Activated T-helper 17 cell treated with anti-CD3 and anti-CD28 coated beads, Interleukin-2, amount 50 U/mL, for 72 hours (primary cell): ENCODE results near the gene ELF3. TPM values are rescaled to one million over a fixed set of nuclear protein-coding genes. Genes with fewer than 3 reads are reported as not detected.
"Not testable (repeated sequence)": the region's sequence is repeated elsewhere in the genome, so short reads cannot be mapped to it uniquely, and the experiment has no call there.

Experiments used
- ATAC-seq: fragments of 150-1000 bp; cut with Tn5 transposase; replicated peaks from 2 replicates; pipeline ENCODE4 v1.10.0; 2021; ENCODE audit warnings: mild to moderate bottlenecking, moderate library complexity
- H3K27ac Mint-ChIP-seq: one replicate; pipeline ENCODE4 v1.8.0; 2022; ENCODE audit warnings: mixed read lengths
- H3K27me3 Mint-ChIP-seq: one replicate; pipeline ENCODE4 v1.8.0; 2022; ENCODE audit warnings: mixed read lengths
- H3K36me3 Mint-ChIP-seq: one replicate; pipeline ENCODE4 v1.8.0; 2022; ENCODE audit warnings: low read depth, mild to moderate bottlenecking, mixed read lengths
- H3K4me1 Mint-ChIP-seq: one replicate; pipeline ENCODE4 v1.8.0; 2022; ENCODE audit warnings: mixed read lengths
- H3K4me3 Mint-ChIP-seq: one replicate; pipeline ENCODE4 v1.8.0; 2022; ENCODE audit warnings: mild to moderate bottlenecking, mixed read lengths
- H3K9me3 Mint-ChIP-seq: one replicate; pipeline ENCODE4 v1.8.0; 2022; ENCODE audit warnings: mixed read lengths
- total RNA-seq, 2 donors: library from RNA; stranded (reverse); gene quantifications; one replicate each; pipeline ENCODE4 v1.2.3, GENCODE V29; 2022

Gene ELF3
- total RNA-seq: under 1 TPM; 0.32 to 0.64 TPM

- Mint-ChIP-seq H3K36me3 (peaks cover 8% of the 10 kb centered on the region), H3K27ac (no peak within 1 kb of the TSS), H3K4me3 (no peak within 1 kb of the TSS)
Observed at GRCh38 chr1:202010180-202011015, at the start of gene ELF3. Gene ELF3, plus strand, starts transcription at chr1:202010587. Its CDS starts 550 bp downstream, at chr1:202011137.

GRCh38 chr1:201962382-201962781 lies 48.0 kb upstream of the ELF3 start:
- peaks cover 93% of the 10 kb centered on the region for H3K36me3 Mint-ChIP-seq
- H3K4me3 Mint-ChIP-seq, H3K4me1 Mint-ChIP-seq, H3K27me3 Mint-ChIP-seq, ATAC-seq, H3K9me3 Mint-ChIP-seq, H3K27ac Mint-ChIP-seq: not testable (repeated sequence)

More at GRCh38 chr1:202010180-202011015, at the start of gene ELF3:
- Mint-ChIP-seq H3K9me3 (no peaks in the 10 kb centered on the region), H3K4me1 (no peaks in the 10 kb centered on the region), H3K27me3 (no peaks in the 10 kb centered on the region)
- peak; percentile 71 for ATAC-seq

GRCh38 chr1:201964261-201964660 lies 46.1 kb upstream of the ELF3 start:
- Mint-ChIP-seq H3K9me3 (no peaks in the 10 kb centered on the region), H3K36me3 (peaks cover 93% of the 10 kb centered on the region), H3K4me1 (no peaks in the 10 kb centered on the region), H3K27ac (no peak overlapping the region), H3K4me3 (no peak overlapping the region), H3K27me3 (no peaks in the 10 kb centered on the region)
- no peak for ATAC-seq

GRCh38 chr1:201966171-201966570 lies 44.2 kb upstream of the ELF3 start:
- ATAC-seq: no peak
- no peaks in the 10 kb centered on the region for H3K27me3 Mint-ChIP-seq
- H3K4me1 Mint-ChIP-seq: no peaks in the 10 kb centered on the region
- no peak overlapping the region for H3K27ac Mint-ChIP-seq
- H3K9me3 Mint-ChIP-seq: no peaks in the 10 kb centered on the region
- H3K4me3 Mint-ChIP-seq: no peak overlapping the region
- H3K36me3 Mint-ChIP-seq: peaks cover 97% of the 10 kb centered on the region

- no peak overlapping the region for H3K4me3 Mint-ChIP-seq
Observed at GRCh38 chr1:201968202-201968925, 42.0 kb upstream of the ELF3 start.

GRCh38 chr1:201970334-201971159 lies 39.8 kb upstream of the ELF3 start:
- Mint-ChIP-seq H3K4me3 (no peak overlapping the region), H3K27ac (no peak overlapping the region), H3K27me3 (no peaks in the 10 kb centered on the region), H3K4me1 (no peaks in the 10 kb centered on the region), H3K9me3 (no peaks in the 10 kb centered on the region), H3K36me3 (peaks cover 58% of the 10 kb centered on the region)
- ATAC-seq: no peak

More at GRCh38 chr1:201968202-201968925, 42.0 kb upstream of the ELF3 start:
- H3K9me3 Mint-ChIP-seq: no peaks in the 10 kb centered on the region
- no peaks in the 10 kb centered on the region for H3K27me3 Mint-ChIP-seq
- no peak for ATAC-seq
- no peak overlapping the region for H3K27ac Mint-ChIP-seq
- H3K4me1 Mint-ChIP-seq: no peaks in the 10 kb centered on the region
- peaks cover 76% of the 10 kb centered on the region for H3K36me3 Mint-ChIP-seq

- Mint-ChIP-seq H3K27me3 (no peaks in the 10 kb centered on the region), H3K4me3 (peak overlapping the region; percentile 95), H3K4me1 (peaks cover 19% of the 10 kb centered on the region), H3K9me3 (no peaks in the 10 kb centered on the region), H3K36me3 (peaks cover 4% of the 10 kb centered on the region), H3K27ac (peak overlapping the region; percentile 87)
- peak; percentile 36 for ATAC-seq
Observed at GRCh38 chr1:201982082-201982622, 28.2 kb upstream of the ELF3 start.

- H3K27ac Mint-ChIP-seq: peak within 1 kb of the TSS; percentile 93
- H3K4me3 Mint-ChIP-seq: peak within 1 kb of the TSS; percentile 96
- H3K36me3 Mint-ChIP-seq: peaks cover 6% of the 10 kb centered on the region
- no peaks in the 10 kb centered on the region for H3K9me3 Mint-ChIP-seq
- peak; percentile 83 for ATAC-seq
- peaks cover 19% of the 10 kb centered on the region for H3K4me1 Mint-ChIP-seq
- H3K27me3 Mint-ChIP-seq: no peaks in the 10 kb centered on the region
Observed at GRCh38 chr1:201982623-201983379, 27.6 kb upstream of the ELF3 start, which contains the start of gene RNPEP. Gene RNPEP, plus strand, starts transcription at chr1:201982648. Its CDS starts 19 bp downstream, at chr1:201982667.

- Mint-ChIP-seq H3K27ac (peak overlapping the region; percentile 93), H3K4me1 (peaks cover 19% of the 10 kb centered on the region), H3K9me3 (no peaks in the 10 kb centered on the region), H3K27me3 (no peaks in the 10 kb centered on the region), H3K36me3 (peaks cover 12% of the 10 kb centered on the region), H3K4me3 (peak overlapping the region; percentile 96)
- ATAC-seq: no peak
Observed at GRCh38 chr1:201983380-201983805, 27.0 kb upstream of the ELF3 start.

GRCh38 chr1:201984446-201984845 lies 25.9 kb upstream of the ELF3 start:
- no peaks in the 10 kb centered on the region for H3K9me3 Mint-ChIP-seq
- no peak overlapping the region for H3K27ac Mint-ChIP-seq
- H3K27me3 Mint-ChIP-seq: no peaks in the 10 kb centered on the region
- peak overlapping the region; percentile 96 for H3K4me3 Mint-ChIP-seq
- peaks cover 19% of the 10 kb centered on the region for H3K4me1 Mint-ChIP-seq
- no peak for ATAC-seq
- peaks cover 23% of the 10 kb centered on the region for H3K36me3 Mint-ChIP-seq

GRCh38 chr1:201985355-201985754 lies 25.0 kb upstream of the ELF3 start:
- Mint-ChIP-seq H3K9me3 (no peaks in the 10 kb centered on the region), H3K4me3 (no peak overlapping the region), H3K27ac (no peak overlapping the region), H3K27me3 (no peaks in the 10 kb centered on the region), H3K4me1 (peaks cover 19% of the 10 kb centered on the region), H3K36me3 (peaks cover 32% of the 10 kb centered on the region)
- ATAC-seq: no peak

- H3K4me1 Mint-ChIP-seq: peaks cover 9% of the 10 kb centered on the region
- no peak for ATAC-seq
- H3K27me3 Mint-ChIP-seq: no peaks in the 10 kb centered on the region
- peaks cover 58% of the 10 kb centered on the region for H3K36me3 Mint-ChIP-seq
- no peak overlapping the region for H3K27ac Mint-ChIP-seq
- no peaks in the 10 kb centered on the region for H3K9me3 Mint-ChIP-seq
- no peak overlapping the region for H3K4me3 Mint-ChIP-seq
Observed at GRCh38 chr1:201988601-201989000, 21.8 kb upstream of the ELF3 start.

- no peak overlapping the region for H3K27ac Mint-ChIP-seq
- peaks cover 67% of the 10 kb centered on the region for H3K36me3 Mint-ChIP-seq
- no peak overlapping the region for H3K4me3 Mint-ChIP-seq
- H3K9me3 Mint-ChIP-seq: no peaks in the 10 kb centered on the region
- no peak for ATAC-seq
- no peaks in the 10 kb centered on the region for H3K27me3 Mint-ChIP-seq
- H3K4me1 Mint-ChIP-seq: peaks cover 4% of the 10 kb centered on the region
Observed at GRCh38 chr1:201989354-201990128, 20.8 kb upstream of the ELF3 start.
